ENCODE data around the gene SLC43A3.

SLC43A3 gene

DNA sequence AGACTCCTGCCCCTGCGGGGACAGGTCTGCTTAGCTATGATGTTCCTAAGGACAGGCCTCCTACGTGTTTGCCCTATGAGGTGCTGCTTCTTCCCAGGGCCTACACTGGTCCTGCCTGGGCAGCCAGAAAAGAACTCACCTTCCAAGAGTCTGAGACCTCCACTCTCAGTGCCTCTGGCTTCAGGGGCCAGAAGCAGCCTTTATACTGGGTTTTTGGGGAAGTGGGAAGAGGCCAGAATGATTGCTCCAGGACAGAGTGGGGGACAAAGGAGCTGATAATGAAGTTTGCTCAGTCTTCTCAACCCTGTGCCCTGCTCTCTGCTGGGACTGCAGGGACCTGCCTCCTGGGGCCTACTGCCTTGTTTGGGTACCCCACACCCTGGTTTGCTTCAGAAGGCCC, 45.9 kb downstream of the SLC43A3 start, which contains the start of gene PRG3:
TSS of gene PRG3 (minus strand) at position 176 of the 400 bp plus-strand sequence. CDS start 442 bp downstream, outside the sequence.
- TF ChIP-seq, protein P1, sequence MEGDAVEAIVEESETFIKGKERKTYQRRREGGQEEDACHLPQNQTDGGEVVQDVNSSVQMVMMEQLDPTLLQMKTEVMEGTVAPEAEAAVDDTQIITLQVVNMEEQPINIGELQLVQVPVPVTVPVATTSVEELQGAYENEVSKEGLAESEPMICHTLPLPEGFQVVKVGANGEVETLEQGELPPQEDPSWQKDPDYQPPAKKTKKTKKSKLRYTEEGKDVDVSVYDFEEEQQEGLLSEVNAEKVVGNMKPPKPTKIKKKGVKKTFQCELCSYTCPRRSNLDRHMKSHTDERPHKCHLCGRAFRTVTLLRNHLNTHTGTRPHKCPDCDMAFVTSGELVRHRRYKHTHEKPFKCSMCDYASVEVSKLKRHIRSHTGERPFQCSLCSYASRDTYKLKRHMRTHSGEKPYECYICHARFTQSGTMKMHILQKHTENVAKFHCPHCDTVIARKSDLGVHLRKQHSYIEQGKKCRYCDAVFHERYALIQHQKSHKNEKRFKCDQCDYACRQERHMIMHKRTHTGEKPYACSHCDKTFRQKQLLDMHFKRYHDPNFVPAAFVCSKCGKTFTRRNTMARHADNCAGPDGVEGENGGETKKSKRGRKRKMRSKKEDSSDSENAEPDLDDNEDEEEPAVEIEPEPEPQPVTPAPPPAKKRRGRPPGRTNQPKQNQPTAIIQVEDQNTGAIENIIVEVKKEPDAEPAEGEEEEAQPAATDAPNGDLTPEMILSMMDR (IDR thresholded peaks at IDR 0.05; ENCODE audit: insufficient read depth, low read depth, low read length, missing control alignments): no peak
- H3K4me3 ChIP-seq (ENCODE audit: low read length): no peak within 1 kb of the TSS
- no peak for DNase-seq (ENCODE audit: low read depth)

- DNase-seq (ENCODE audit: low read depth): peak; percentile 62
- TF ChIP-seq, protein P1 (IDR thresholded peaks at IDR 0.05; ENCODE audit: insufficient read depth, low read depth, low read length, missing control alignments): no peak
Observed at GRCh38 chr11:57379732-57380131, 47.2 kb downstream of the SLC43A3 start.

DNA sequence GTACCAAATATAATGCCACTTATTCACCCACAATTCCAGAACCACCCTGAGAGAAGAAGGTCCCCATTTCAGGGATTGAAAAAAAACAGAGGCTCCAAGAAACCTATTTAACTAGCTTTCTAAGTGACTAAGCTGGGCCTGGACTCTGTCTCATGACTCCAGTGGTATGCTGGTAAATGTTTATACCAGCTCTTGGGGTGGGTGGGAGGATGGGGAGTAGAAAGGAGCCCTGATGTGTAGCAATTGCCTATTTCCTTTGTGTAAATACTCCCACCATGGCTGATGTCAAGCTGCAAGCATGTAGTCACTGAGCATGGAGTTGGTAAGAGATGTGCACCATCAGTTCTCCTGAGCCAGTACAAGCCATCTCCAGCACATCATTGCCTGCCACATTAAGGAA, 48.7 kb downstream of the SLC43A3 start:
- H3K4me3 ChIP-seq (ENCODE audit: low read length): no peak overlapping the region
- DNase-seq (ENCODE audit: low read depth): no peak
- TF ChIP-seq, protein P1 (IDR thresholded peaks at IDR 0.05; ENCODE audit: insufficient read depth, low read depth, low read length, missing control alignments): no peak

More at GRCh38 chr11:57379732-57380131, 47.2 kb downstream of the SLC43A3 start:
- H3K4me3 ChIP-seq (ENCODE audit: low read length): no peak overlapping the region

DNA sequence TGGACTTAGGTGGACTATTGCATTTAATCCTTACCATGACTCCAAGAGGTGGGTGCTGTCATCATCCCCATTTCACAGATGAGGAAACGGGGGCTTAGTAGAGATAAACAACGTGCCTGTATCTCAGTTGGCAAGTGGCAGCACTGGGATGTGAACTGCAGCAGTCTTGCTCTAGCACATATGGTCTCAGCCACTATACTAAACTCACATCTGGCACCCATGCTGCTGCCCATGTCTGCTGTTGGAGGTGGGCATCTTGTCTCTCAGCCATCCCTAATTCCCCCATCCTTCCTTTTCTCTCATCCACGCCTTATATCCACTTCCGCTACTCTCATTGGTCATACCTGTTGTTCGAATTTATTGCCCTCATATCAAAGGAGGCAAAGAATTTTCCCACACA, 49.8 kb downstream of the SLC43A3 start:
- no peak overlapping the region for H3K4me3 ChIP-seq (ENCODE audit: low read length)
- TF ChIP-seq, protein P1 (IDR thresholded peaks at IDR 0.05; ENCODE audit: insufficient read depth, low read depth, low read length, missing control alignments): no peak
- DNase-seq (ENCODE audit: low read depth): no peak

- DNase-seq (ENCODE audit: low read depth): no peak
- no peak overlapping the region for H3K4me3 ChIP-seq (ENCODE audit: low read length)
- TF ChIP-seq, protein P1 (IDR thresholded peaks at IDR 0.05; ENCODE audit: insufficient read depth, low read depth, low read length, missing control alignments): no peak
Observed at GRCh38 chr11:57376095-57377090, 50.5 kb downstream of the SLC43A3 start.

DNA sequence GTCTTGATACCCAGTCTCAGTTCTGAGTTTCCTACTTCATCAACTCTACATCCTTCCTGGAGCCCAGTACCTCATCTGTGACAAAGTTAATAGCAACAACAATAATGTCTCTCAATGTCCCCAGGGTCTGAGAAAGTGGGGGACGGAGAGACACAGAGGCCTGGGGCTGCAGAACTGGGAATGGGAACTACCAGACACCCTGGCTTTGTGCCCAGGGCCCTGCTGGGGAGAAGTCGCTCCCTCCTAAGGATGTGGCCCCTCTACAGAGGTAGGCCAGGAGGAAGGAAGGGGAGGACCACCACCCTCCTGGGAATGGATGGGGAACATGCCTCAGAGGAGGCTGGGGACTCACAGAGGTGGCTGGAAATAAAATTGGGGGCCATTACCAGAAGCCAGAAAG, 51.4 kb downstream of the SLC43A3 start:
- TF ChIP-seq, protein P1 (IDR thresholded peaks at IDR 0.05; ENCODE audit: insufficient read depth, low read depth, low read length, missing control alignments): no peak
- H3K4me3 ChIP-seq (ENCODE audit: low read length): no peak overlapping the region
- no peak for DNase-seq (ENCODE audit: low read depth)

Measured in epithelial cell of esophagus (primary cell).